Retina (tissue), 1 donor: Measurements from ENCODE around the gene LIPT1.
"Not testable (repeated sequence)": the region's sequence is repeated elsewhere in the genome, so short reads cannot be mapped to it uniquely, and the experiment has no call there.

Source experiments
- DNase-seq: peaks from one replicate; pipeline ENCODE4 v3.0.0-alpha.2; 2016

LIPT1 gene

DNA sequence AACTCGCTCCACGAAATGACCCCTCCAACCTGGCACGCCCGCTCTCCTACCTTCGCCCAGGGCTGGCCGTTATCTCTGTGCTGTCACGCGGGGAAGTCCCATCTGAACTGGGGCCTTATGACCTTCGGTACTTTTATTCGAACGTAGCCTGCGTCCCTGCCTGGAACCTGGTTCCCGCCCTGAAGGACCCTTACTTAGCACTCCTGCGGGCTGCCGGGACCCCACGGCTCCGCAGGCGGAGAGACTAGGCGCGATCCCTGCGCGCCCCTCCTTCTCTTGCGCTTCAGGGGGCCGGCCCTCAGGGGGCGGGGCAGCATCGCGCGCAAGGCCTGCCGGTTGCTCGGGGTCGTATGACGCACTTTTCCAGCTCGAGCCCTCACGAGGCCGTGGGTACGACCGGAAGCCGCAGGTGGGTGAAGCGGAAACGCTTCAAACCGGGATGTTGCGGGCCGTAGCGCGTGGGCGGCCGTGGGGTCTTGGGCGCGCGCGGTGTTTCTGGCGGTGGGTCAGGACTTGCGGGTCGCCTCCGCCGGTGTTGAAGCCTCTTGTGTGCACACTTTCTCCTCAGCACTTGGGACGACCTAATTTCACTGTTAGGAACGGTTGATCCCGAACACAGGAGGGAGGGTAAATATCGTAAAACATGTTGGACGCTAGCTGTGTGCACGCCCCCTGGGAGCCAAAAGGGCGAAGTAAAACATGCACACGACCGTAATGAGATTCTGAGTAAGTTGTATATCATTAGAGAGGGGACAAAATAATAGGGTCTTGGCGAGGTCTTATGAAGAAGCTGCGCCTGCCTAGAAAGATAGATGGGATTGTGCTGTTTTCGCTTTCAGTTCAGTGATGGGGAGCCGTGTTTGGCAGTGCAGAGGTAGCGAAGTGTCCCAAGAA lies at the start of gene LIPT1, which contains the start of gene TSGA10:
LIPT1 (plus strand) TSS at position 325 of the 894 bp plus-strand sequence. CDS start 6,991 bp downstream, outside the sequence.
TSGA10 (minus strand) TSS at position 300 of the 894 bp plus-strand sequence. CDS start 45,503 bp downstream, outside the sequence.
- DNase-seq, result peak; percentile 95

DNA sequence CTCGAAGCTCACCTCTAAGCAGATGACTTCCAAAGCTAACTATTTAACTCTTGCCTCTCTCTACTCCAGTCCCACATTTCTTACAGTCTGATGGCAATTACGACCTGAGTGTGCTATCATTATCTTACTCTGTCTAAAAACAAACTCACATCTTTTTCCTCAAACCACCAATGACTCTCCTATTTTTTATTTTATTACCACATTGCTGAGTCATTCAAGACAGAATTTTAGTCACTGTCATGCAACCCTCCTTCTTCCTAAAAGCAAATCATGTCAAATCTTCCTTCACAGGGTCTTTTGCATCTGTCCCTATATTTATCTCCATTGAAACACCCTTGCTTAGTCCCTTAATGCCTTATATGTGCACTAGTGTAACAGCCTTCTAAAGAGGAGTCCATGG lies 47.9 kb upstream of the LIPT1 start:
- no peak for DNase-seq

DNA sequence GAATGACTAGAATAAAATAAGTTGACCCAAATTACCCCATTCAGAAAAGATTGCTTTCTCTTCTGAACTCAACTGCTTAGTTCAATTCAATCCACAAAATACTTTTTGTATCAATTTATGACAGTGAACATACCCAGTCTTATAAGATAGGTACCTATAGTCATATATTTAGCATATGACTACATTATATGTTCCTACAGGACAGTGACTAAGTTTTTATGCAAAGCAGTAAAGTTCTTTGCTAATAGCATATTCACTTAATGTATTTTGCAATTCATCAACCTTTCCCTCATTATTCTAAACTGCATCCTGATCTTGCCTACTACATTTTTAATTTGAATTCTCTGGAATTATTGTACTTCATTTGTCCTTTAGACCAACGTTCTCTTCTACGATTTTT lies 43.5 kb upstream of the LIPT1 start:
- no peak for DNase-seq

DNA sequence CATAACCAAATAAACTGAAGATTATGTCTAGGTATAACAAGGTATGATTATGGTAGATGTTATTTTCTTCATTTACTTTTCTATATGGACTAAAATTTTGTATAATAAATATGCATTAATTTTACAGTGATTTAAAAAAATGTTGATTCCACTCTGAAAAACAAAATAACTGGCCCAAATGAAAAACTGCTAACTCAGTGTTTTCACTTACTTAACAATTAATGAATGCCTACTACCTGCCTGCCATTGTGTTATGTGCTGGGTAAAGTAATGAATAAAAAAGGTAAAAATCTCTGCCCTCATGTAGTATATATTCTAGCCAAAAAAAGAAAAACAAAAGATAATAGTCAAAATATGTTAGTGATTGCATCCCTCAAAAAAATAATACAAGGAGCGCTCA lies 42.8 kb upstream of the LIPT1 start:
- DNase-seq, result no peak

DNA sequence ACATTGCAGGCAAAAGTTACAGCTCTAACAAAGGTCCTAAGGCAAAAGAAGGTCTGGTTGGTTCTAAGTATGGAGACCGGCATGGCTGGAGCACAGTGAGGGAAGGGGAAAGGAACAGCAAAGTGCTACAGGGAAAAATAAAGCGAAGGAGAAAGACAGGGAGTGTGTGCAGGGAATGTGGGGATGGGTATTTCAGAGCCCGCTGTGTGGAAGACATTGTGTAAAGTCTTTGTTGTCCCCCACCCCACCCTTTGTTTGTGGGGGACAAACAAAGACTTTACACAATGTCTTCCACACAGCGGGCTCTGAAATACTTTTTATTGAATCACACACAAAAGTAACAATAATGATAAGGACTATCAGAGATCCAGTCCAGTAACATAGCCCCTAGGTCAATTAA lies 42.1 kb upstream of the LIPT1 start:
- DNase-seq, result no peak

DNA sequence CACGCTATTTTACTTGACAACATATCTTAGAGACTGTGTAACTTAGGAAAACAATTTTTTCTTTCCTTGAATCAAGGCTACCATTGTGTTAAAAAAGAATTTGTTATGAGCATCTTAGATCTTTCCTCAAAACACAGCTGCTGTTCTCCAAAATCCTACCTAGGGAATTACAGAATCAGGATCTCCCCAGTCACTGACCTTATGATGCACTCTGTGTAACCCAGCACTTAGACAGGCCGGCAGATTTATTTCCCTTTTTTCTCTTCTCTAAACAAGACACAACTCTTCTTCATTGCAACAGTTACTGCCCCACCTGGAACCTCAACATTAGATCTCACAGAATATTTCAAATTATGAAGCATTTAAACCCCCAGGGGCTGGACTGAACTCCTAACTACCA lies 26.8 kb upstream of the LIPT1 start:
- no peak for DNase-seq

DNA sequence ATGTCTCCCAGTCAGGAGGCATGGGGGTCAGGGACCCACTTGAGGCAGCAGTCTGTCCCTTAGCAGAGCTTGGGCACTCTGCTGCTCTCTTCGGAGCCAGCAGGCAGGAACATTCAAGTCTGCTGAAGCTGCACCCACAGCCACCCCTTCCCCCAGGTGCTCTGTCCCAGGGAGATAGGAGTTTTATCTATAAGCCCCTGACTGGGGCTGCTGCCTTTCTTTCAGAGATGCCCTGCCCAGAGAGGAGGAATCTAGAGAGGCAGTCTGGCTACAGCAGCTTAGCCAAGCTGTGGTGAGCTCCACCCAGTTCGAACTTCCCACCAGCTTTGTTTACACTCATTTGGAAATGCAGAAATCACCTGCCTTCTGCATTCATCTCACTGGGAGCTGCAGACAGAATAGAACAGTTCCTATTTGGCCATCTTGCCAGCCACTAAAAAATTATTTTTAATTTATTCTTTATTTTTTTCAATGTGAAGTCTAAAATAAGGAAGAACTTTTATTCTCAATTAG lies 19.7 kb upstream of the LIPT1 start:
- not testable (repeated sequence) for DNase-seq

DNA sequence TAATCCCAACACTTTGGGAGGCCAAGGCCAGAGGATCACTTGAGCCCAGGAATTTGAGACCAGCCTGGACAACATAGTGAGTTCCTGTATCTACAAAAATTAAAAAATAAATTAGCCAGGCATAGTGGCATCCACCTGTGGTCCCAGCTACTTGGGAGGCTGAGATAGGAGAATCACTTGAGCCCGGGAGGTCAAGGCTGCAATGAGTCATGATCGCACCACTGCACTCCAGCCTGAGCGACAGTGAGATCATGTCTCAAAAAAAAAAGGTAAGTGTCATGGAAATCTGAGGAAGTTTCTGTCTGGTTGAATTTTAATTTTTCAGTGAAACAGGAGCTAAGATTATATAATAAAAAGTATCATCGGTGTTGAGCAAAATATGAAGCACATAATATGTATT lies 15.8 kb upstream of the LIPT1 start:
- no peak for DNase-seq

DNA sequence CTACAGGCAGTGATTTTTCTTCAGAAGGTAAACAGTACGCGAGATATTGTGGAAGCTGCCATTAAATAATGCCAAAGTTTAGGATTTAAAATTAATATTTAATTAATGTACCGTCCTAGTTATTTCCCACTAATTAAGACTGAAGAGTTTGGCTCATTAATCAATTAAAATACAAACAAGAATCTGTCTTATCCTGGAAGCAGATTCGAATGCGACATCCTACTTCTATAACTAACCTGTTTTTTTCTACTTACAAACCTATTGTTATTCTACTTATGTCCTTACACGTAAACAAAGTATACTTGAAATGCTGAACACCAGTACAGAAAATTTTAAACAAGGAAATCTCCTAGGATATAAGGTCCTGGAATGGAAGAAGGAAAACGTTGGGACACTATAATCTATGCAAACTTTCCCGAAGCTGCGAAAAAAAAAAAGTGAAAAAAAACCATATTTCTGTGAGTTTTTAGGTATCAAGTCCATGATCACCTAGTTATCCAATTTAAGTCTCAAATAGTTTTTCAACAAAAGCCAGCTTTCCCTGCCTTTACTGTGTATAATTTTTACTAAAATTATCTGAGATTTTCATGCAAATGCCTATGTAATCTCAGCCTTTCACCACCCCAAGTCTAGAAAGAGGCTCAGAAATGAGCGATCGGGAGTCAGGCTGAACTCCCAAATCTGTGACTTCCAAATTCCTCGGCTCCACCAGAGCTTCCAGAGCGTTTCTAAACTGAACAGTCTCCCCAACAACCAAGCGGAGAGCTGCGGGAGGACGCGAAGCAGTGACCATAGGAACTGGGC lies 14.5 kb upstream of the LIPT1 start:
- no peak for DNase-seq

DNA sequence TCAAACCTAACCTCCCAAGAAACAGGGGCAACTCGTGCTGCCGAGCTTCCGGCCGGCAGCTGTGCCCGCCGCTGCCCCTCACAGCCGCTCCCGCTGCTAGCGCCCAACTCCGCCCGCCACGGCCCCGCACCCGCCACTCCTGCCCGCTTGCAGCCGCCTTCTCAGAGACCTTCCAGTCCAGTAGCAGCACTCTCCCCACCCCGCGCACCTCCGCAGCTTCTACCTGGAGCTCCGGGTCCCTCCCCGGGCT lies 14.0 kb upstream of the LIPT1 start:
- DNase-seq, result no peak

DNA sequence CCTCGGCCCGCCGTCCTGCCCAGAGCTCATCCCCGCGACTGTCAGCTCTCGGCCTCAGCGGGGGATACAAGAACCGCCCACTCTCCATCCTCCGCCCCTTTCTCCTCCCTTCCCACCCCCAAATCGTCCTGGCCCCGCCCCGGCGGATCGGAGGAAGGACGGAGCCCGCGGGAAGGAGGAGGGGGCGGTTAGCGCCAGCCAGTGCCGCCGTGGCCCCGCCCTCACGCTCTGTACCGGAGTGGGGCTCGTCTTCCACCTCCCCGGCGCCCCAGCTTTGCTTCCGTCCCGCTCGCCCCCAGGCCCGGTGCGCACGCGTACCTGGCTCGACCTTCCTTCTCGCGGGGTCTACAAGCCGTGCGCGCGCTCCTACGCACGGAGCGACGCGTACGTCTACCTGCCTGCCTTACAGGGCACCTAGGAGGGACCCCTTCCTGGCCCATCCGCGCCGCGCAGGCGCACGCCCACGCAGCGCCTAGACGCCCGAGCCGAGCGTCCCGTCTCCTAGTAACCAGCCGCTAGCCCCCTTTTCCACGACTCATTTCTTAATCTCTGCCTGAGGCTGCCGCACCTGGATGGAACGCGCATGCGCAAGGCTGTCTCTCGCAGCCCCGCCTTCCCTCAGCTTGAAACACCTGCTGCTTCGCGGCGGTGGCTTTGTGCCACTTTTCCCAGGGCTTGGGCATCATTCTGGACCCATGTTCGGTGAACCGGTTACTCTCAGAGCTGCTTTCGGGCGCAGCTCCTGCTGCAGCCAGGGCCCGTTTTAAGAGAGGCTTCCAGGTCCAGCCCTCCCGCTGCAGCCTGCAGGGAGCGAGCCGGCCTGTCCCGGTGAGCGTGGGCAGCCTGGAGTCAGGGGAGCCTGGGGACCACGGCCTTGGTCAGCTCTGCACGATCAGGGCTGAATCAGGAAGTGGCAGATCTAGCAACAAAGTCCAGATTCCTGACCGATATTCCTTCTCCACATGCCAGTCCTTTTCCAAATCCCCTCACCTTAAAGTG lies 13.4 kb upstream of the LIPT1 start, which contains the start of gene C2orf15:
C2orf15 (plus strand) TSS at position 598 of the 999 bp plus-strand sequence. CDS start 8,852 bp downstream, outside the sequence.
- peak; percentile 95 for DNase-seq

DNA sequence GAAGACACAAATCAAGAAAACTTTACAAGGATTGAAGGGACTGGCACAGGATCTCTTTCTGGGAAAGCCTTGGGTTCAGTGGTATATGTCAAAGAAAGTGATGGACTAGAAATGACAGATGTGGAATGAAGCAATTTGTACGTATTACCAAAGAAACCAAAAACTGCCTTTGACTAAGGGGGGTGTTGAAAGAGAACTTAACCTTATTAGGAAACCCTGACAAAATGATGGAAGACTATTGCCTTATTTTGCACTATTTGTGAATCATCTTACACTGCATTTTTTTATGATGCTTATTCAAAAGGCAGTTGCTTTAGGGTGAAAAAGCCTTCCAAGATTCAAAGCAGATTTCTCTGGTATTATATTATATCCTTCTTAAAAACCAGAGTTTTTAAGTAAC lies 4.1 kb upstream of the LIPT1 start:
- DNase-seq, result no peak

DNA sequence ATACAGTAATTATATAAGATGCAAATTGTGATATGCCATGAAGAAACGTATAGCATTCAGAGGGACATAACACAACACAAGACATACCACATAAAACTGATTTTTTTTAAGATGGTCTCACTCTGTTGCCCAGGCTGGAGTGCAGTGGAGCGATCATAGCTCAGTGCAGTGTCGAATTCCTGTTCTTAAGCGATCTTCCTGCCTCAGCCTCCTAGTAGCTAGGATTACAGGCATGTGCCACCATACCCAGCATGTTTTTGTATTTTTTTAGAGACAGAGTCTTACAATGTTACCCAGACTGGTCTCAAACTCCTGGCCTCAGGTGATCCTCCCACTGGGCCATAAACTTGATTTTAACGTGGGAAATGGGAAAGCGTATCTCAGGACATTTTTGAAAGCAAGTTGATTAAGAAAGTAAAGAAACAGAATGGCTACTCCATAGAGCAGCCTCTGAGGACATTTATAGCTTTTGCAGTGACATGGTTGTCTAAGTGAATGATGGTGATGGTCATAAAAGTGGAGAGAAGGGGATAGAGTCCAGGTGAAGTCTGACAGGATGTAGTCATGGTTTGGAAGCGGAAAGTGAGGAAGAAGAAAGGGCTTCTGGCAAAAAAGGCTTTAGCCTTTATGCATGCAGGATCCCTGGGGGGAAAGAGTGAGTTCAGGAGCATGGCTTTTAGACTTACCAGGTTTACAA lies 2.4 kb upstream of the LIPT1 start:
- no peak for DNase-seq

DNA sequence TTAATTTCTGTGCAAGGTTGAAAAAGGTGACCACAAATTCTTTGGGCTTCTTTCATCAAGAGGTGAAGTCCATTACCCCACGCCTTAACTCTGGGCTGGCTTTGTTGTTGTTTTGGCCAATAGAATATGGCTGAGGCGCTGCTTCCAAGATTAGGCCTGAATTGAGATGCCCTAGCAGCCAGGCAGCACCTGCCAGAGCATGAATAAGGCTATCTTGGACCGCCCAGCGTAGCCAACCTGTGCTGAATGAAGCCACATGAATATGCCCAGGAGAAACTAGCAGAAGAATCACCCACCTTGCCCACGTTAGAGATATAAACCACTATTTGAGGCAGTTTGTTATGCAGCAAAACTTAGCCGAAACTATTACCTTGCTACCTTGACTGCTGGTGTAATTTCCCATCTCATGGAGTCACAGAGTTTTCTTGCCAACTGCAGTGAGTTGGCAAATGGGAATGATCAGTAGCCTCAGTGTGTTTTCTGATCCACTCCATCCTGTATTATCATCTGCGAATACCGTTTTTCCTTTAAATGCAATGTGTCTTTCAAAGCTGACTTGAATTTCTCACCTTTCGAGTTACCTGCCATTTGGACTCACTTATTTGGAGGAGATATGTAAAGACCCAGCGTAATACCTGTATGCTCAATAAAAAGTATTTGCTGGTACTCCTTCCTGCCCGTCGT lies 704 bp upstream of the LIPT1 start:
- peak; percentile 1 for DNase-seq

DNA sequence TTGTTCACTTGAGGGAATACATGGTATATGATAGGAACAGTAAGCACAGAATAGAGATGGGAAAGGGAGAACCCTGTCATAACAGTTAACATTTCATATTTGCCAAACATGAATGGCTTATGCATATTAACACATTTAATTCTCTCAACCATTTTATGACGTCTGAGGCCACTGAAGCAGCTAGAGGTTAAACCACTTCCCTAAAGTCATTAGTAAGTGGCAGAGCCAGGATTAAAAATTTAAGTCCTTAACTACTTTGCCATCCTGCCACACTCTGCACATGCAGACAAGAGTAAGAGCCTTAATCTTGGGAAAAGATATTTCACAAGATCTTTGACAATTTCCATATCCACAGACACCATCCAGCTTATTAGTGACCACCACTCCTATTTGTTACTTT lies 2.1 kb downstream of the LIPT1 start:
- DNase-seq, result no peak

DNA sequence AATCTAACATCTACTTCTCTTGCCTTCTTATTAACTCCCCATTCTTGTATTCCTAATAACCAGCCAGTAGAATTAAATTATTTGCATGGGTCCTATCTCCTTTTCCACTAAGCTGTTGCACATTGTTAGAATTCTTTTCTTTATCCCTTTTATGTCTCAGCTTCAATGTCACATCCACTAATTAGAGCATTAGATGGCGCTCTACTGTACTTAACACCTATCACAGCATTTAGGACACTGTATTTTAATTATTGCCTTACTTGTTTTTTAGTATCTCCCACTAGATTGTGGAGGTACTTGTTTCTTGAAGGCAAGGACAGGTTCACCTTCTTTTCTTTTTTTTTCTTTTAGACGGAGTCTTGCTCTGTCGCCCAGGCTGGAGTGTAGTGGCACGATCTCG lies 3.8 kb downstream of the LIPT1 start:
- DNase-seq, result no peak

DNA sequence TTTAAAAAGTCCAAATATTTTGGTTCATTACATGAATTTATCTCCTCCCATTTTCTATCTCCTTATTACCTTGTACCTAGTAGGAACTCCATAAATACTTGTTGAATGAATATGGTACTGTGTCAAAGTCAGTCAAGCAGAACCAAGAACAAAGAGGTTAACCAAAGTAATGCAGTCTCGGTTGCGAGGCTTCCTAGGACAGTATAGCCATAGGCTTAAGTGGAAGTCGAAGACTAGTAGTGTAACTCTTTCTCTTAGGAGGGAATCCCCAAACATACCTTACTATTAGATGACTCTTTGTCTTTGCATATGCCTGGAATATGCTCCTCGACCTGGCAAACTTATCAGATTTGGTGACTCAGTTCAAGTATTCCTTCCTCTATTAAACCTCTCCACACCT lies 4.8 kb downstream of the LIPT1 start:
- no peak for DNase-seq

DNA sequence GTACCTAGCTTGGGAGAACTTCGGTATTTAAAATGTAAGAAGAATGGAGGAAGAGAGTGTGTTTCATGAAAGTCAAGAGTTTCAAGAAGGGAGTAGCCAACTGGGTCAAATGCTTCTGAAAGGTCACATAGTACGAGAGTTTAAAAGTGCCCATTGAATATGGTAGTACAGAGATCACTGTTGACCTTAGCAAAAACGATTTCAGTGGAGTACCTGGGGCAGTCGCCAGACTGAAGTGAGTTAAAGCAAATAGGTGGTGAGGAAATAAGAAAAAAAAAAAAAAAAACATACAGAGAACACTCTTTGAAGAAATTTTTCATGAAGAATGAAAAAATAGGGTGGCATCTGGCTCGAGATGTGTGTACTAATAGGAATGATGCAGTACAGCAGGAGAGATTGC lies 11.5 kb downstream of the LIPT1 start:
- no peak for DNase-seq

DNA sequence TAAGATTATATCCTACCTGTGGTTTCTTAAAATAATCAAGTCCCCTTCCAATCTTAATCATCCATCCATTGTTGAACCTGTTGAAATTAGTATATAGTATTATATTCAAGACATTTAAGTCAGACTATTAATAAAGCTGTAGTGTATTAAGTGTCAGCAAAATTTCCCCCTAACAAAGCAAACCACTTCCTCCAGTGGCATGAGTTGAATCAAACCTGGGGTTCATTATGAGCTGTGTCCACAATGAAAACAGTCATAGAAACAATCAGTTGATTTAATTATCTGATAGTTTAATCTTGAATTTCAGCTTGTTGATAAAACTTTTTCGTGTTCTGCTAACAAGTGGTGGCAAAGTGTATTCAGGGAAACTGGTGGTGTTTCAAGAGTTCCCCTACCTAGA lies 14.8 kb downstream of the LIPT1 start:
- DNase-seq, result no peak

DNA sequence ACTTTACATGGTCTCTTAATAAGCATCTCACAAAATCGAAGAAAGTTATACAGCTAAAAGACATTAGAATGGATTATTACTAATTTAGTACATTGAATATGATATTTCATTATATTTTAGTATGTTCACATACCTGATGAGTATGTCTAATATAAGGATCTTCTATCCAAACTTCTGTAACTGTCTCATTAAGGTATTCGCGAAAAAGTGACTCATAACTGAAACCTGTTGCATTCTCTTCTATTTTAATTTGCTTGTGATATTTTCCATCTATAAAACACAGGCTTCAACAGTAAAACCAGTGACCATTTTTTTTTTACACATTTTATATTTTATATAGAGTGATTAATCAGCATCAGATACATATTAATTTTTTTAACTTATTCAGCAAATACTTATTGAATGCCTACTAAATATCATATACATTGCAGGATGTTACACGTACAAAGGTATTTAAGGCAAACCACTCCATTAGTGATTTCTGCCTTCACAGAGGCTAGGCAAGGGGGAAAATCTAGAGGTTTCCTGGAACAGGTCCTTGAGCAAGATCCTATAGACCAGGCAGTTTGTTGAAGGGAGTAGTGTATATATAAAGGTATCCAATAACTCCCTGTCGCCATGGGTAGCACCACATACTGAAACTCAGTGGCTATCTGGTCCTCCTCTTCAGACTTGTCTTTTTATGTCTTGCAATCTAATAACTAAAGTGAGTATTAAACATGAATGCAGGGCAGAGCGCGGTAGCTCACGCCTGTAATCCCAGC lies 16.8 kb downstream of the LIPT1 start:
- DNase-seq, result no peak
